CD4-positive, alpha-beta T cell (primary cell): Measurements from ENCODE around the gene GPATCH2L. TPM values are rescaled to one million over a fixed set of nuclear protein-coding genes. Genes with fewer than 3 reads are reported as not detected.

Source experiments
- ATAC-seq: fragments of 200-7000 bp; cut with Tn5 transposase; one replicate; pipeline ENCODE4 v1.10.0; 2022; ENCODE audit warnings: mild to moderate bottlenecking; ENCODE audit not compliant: poor library complexity
- CTCF ChIA-PET: fragments of 350-600 bp; sonication (Branson Sonifier 250); formaldehyde crosslinking; loops from one replicate; lab custom pipeline; 2021; ENCODE audit warnings: antibody characterized with exemption, inconsistent platforms; lab: Charles Lee
- POLR2A ChIA-PET: fragments of 350-600 bp; sonication (Branson Sonifier 250); formaldehyde crosslinking; loops from one replicate; lab custom pipeline; 2021; ENCODE audit warnings: antibody characterized with exemption, inconsistent platforms; lab: Charles Lee
- DNase-seq, 14 experiments: peaks; one replicate each; pipeline ENCODE4 v3.0.0-alpha.2; 2013 to 2020; ENCODE audit warnings: mixed read lengths in 2 of 14
- H3K27ac ChIP-seq, 2 donors: one replicate each; pipeline versions ENCODE4 v1.5.1 to v1.7.0; 2013; ENCODE audit warnings: low read length in 2 of 2, low read depth in 1 of 2, mild to moderate bottlenecking in 1 of 2
- H3K27me3 ChIP-seq, 2 experiments: 1 replicate in 1 of 2; 2 replicates in 1 of 2; pipeline versions ENCODE4 v1.6.1 to v1.7.0; 2013; ENCODE audit warnings: low read length in 2 of 2, control low read depth in 1 of 2, mild to moderate bottlenecking in 1 of 2, moderate library complexity in 1 of 2; ENCODE audit not compliant: insufficient read depth in 2 of 2, control insufficient read depth in 1 of 2
- H3K36me3 ChIP-seq: one replicate; pipeline ENCODE4 v1.6.1; 2013; ENCODE audit warnings: low read length, control low read depth; ENCODE audit not compliant: insufficient read depth
- H3K4me1 ChIP-seq: one replicate; pipeline ENCODE4 v1.6.1; 2013; ENCODE audit warnings: low read length, control low read depth; ENCODE audit not compliant: insufficient read depth
- H3K4me3 ChIP-seq: one replicate; pipeline ENCODE4 v1.5.1; 2013; ENCODE audit warnings: mild to moderate bottlenecking, low read length, moderate library complexity
- H3K9me3 ChIP-seq, 2 experiments: 1 replicate in 1 of 2; 2 replicates in 1 of 2; pipeline versions ENCODE4 v1.6.1 to v1.7.0; 2013; ENCODE audit warnings: low read length in 2 of 2, mild to moderate bottlenecking in 2 of 2, control low read depth in 1 of 2, moderate library complexity in 1 of 2; ENCODE audit not compliant: control insufficient read depth in 1 of 2, insufficient read depth in 1 of 2
- H3K27ac Mint-ChIP-seq: one replicate; pipeline ENCODE4 v1.8.0; 2020; ENCODE audit warnings: mixed read lengths
- H3K27me3 Mint-ChIP-seq: one replicate; pipeline ENCODE4 v1.8.0; 2021; ENCODE audit warnings: mixed read lengths
- H3K36me3 Mint-ChIP-seq: one replicate; pipeline ENCODE4 v1.8.0; 2021; ENCODE audit warnings: low read depth, mixed read lengths
- H3K4me1 Mint-ChIP-seq: one replicate; pipeline ENCODE4 v1.8.0; 2021; ENCODE audit warnings: low read depth, mixed read lengths
- H3K4me3 Mint-ChIP-seq: one replicate; pipeline ENCODE4 v1.8.0; 2020; ENCODE audit warnings: mild to moderate bottlenecking, mixed read lengths
- H3K9me3 Mint-ChIP-seq: one replicate; pipeline ENCODE4 v1.8.0; 2020; ENCODE audit warnings: mixed read lengths
- CTCF ChIP-seq: fragments of 200-600 bp; IDR thresholded peaks from one replicate; pipeline ENCODE4 v1.8.0; 2022; ENCODE audit warnings: antibody characterized with exemption, mild to moderate bottlenecking
- intact Hi-C, 2 experiments: fragments of 100-400 bp; cut with DNase I in 1 of 2; cut with micrococcal nuclease in 1 of 2; formaldehyde crosslinking; loops; one replicate each; pipeline versions ENCODE4 v1.15.1 to v1.9.0; 2023 to 2025; cut with DNase I, micrococcal nuclease
- total RNA-seq, 174 experiments: library from RNA in 2 of 174; stranded (reverse) in 2 of 174; gene quantifications; one replicate each; pipeline ENCODE4 v1.2.3 and lab custom pipeline; 2021 to 2026

The GPATCH2L gene
- total RNA-seq, 2 experiments from 2014 or later, result 56.0 to 61.5 TPM

- no peak overlapping the region for H3K4me3 Mint-ChIP-seq
- ATAC-seq (no peak), DNase-seq (peak in 2 of 14 experiments; percentile 18 to 21)
- H3K36me3 Mint-ChIP-seq, result no peaks in the 10 kb centered on the region
- CTCF ChIA-PET, result no interaction called here
- H3K27ac Mint-ChIP-seq, result no peak overlapping the region
- no peaks in the 10 kb centered on the region for H3K27me3 Mint-ChIP-seq
- Histone ChIP-seq H3K4me3 (no peak overlapping the region), H3K27ac (no peak overlapping the region), H3K27me3 (no peaks in the 10 kb centered on the region), H3K4me1 (no peaks in the 10 kb centered on the region), H3K9me3 (peaks cover 0 to 9% of the 10 kb centered on the region in 2 experiments), H3K36me3 (no peaks in the 10 kb centered on the region)
- TF ChIP-seq CTCF, result no peak
- POLR2A ChIA-PET, result no interaction called here
- intact Hi-C loops, result no loop called here
- H3K9me3 Mint-ChIP-seq, result peaks cover 14% of the 10 kb centered on the region
- no peaks in the 10 kb centered on the region for H3K4me1 Mint-ChIP-seq
Observed at GRCh38 chr14:76227450-76228050, 75.8 kb downstream of the GPATCH2L start.

GRCh38 chr14:76228138-76228537 is 76.4 kb downstream of the GPATCH2L start:
- Mint-ChIP-seq H3K27me3 (no peaks in the 10 kb centered on the region), H3K36me3 (no peaks in the 10 kb centered on the region), H3K27ac (no peak overlapping the region), H3K9me3 (peaks cover 14% of the 10 kb centered on the region), H3K4me3 (no peak overlapping the region), H3K4me1 (no peaks in the 10 kb centered on the region)
- H3K27me3 ChIP-seq, result no peaks in the 10 kb centered on the region
- H3K4me1 ChIP-seq, result no peaks in the 10 kb centered on the region
- ChIA-PET POLR2A (no interaction called here), CTCF (no interaction called here)
- TF ChIP-seq CTCF, result no peak
- intact Hi-C loops, result no loop called here
- peaks cover 0 to 7% of the 10 kb centered on the region in 2 experiments for H3K9me3 ChIP-seq
- ATAC-seq, result no peak
- DNase-seq, result no peak
- H3K27ac ChIP-seq, result no peak overlapping the region
- H3K36me3 ChIP-seq, result no peaks in the 10 kb centered on the region
- no peak overlapping the region for H3K4me3 ChIP-seq

- no peaks in the 10 kb centered on the region for H3K4me1 Mint-ChIP-seq
Observed at GRCh38 chr14:76232800-76233199, 81.1 kb downstream of the GPATCH2L start.

More at GRCh38 chr14:76232800-76233199, 81.1 kb downstream of the GPATCH2L start:
- Histone ChIP-seq H3K9me3 (peaks cover 0 to 7% of the 10 kb centered on the region in 2 experiments), H3K4me3 (no peak overlapping the region), H3K4me1 (no peaks in the 10 kb centered on the region), H3K27ac (no peak overlapping the region), H3K27me3 (no peaks in the 10 kb centered on the region), H3K36me3 (peaks cover 4% of the 10 kb centered on the region)
- ATAC-seq (no peak), DNase-seq (no peak)
- Mint-ChIP-seq H3K27ac (no peak overlapping the region), H3K4me3 (no peak overlapping the region), H3K27me3 (no peaks in the 10 kb centered on the region), H3K9me3 (no peaks in the 10 kb centered on the region), H3K36me3 (peaks cover 30% of the 10 kb centered on the region)
- TF ChIP-seq CTCF, result no peak
- ChIA-PET CTCF (no interaction called here), POLR2A (no interaction called here)
- intact Hi-C loops, result no loop called here
